ENCODE data around the gene TMEM59L.

Gene TMEM59L

DNA sequence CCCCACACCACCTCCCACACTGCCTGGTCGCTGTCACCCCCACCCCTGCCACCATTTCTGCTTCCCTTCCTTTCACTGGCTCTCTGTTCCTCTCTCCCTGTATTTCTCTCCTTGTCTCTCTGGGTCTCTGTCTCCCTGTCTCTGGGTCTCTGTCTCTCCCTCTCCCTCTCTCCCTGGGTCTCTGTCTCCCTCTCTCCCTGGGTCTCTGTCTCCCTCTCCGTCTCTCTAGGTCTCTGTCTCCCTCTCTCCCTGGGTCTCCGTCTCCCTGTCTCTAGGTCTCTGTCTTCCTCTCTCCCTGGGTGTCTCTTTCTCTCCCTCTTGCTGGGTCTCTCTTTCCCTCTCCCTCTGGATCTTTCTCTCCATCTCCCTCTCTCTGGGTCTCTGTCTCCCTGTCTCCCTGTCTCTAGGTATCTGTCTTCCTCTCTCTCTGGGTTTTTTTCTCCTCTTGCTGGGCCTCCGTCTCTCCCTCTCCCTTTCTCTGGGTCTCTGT lies 45.7 kb downstream of the TMEM59L start:
- no peak for DNase-seq (ENCODE audit: low read depth in 2 of 2)

DNA sequence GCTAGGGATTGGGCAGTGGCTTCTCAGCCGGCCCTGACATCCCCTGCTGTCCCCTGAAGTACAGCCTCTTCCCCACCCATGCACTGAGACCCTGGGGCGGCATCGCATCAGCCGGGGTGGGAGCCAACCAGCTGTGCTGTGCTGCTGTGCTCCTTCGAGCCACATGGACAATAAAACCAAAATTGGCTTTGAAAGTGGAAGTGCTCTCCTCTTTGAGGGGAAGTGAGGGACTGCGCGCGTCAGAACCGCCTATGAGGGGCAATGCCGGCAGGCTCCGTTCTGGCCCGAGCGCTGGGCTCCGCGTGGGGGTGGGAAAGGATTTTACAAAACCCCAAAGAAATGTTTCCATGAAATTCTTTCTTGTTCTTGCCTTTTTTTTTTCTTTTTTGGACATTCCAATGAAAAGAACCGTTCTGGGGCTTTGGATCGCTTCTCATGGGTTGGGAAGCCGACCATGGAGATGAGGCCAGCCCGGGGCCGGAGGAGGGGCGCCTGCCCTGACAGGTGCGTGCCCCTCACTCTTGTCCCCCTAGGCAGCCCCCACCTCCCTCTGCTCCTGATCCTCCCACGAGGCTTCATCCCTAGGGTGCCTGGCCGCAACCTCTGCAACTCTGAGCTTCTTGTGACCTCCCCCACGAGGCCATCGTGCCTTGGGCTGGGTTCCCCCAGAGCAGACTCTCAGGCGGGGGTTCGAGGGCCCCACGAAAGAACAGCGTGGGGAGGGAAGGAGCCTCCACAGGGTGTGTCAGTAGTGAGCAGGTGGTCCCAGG lies 46.8 kb downstream of the TMEM59L start:
- DNase-seq (ENCODE audit: low read depth in 2 of 2), result no peak

DNA sequence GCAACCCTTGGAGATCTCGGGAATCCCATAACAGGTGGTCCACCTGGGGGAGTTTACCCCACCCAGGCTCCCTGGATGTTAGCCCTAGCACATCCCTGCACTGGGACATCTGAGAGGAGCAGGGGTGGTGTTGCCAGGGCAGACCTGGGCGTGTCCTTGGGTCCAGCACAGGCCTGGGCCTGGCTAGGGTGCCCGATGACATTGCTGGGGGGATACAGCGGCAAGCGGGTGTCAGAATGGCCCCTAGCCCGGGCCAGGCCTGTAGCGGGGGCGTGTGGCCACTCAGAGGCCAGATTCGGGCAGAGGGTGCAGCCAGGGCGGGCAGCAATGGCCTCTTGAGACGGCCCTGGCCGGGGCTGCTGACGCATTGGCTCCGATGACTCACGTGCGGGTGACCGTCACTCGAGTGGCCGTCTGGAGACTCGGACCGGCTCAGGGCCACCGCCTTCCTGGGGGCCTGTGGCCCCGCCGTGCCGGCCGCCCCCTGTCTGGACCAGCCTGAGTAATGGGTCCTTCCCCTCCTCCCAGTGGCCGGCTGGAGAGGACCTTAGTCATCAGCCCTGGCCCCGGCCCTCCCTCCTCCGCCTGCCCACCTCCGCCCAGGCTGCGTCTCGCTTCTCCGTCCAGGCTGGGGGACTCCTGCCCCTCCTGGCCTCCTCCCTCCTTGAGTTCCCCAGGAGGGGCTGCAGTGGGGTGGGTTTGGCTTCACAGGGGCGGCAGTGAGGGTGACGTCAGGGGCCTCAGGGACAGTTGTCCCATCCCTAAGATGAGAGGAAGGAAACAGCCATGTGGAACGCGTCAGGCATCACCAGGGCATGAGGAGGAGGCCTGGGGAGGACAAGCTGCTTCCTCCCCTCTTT lies 47.6 kb downstream of the TMEM59L start:
- DNase-seq (ENCODE audit: low read depth in 2 of 2), result no peak

DNA sequence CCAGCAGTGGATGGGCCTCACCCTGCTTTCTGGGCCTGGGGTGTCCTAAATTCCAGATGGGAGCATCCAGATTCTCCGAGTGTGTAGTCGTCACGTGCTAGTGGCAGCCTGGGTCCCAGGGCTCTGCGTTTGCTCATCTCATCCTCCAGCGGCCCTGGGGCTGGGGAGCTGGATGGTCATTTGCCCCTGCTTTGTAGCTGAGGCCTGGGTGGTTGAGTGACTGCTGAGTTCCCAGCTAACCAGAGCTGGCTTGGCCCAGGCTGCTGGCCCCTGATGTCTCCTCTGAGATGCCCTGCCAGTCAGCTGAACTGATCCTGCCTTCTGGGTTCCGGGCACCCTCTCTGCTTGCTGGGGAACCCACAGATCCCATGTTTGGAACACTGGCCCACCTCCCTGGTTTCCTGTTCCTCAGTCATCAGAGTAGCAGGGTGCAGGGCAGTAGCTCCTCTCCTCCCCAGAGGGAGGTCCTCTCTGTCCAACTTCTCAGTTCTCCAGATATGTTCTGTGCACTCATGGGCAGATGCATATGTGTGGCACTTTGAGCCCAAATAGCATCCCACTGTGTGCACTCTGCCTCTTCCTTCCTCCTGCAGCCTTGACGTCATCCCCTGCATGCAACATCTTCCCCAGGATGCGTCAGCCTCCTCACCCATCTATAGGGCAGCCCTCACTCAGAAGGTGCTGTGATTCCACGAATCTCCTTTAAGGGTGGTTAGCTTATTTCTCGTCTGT lies 48.4 kb downstream of the TMEM59L start:
- DNase-seq (ENCODE audit: low read depth in 2 of 2), result no peak

DNA sequence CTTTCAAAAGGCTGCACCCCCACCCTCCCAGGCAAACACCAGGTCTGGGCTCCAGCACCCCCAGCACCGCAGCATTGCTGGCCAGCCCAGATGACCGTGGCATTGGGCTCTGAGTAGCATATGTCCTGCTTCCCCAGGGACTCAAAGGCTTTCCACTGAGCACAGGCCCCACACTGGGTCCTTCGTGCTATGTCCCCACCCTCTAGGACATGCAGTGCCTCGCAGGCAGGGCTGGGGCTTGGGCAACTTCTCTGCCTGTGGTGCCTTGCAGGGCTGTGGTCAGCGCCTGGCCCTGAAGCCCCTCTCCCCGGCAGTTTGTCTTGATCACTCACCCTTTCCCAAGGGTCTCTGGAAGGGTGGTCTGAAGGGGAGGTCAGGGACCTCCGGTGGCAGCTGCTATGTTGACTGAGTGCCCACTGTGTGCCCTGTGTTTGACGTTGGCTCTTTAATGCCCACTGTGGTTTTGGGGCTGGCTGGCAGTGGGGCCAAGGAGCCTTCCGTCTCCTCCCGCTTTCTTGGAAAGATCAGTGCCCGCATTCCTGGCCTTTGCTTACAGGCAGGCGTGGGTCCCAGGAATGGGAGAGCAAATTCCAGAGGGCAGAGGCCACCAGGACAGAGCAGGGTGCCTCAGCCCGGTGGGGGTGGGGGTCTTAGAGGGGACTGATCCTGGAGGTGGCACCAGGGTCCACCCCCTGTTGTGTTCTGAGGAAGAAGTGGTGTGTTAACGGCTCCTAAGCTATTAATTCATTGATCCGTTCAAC lies 50.5 kb downstream of the TMEM59L start:
- DNase-seq (ENCODE audit: low read depth in 2 of 2), result no peak

DNA sequence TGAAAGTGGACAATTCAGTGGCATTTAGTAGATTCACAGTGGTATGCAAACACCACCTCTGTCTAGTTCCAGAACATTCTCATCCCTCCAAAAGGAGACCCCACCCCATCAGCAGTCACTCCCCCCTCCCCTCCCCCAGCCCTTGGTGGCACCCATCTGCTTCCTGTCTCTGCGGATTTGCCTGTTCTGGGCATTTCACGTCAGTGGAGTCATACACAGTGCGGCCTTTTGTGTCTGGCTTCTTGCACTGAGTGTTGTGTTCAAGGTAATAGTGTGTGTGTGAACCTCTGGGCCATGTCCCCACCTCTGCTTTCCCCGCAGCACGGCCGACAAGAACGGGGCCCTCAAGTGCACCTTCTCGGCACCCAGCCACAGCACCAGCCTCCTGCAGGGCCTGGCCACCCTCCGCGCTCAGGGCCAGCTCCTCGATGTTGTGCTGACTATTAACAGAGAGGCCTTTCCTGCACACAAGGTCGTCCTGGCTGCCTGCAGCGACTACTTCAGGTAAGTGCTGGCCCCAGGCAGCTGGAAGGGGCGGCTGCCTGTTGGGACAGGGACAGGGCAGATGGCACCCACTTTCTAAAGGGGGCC lies 51.4 kb downstream of the TMEM59L start:
- DNase-seq (ENCODE audit: low read depth in 2 of 2), result no peak

DNA sequence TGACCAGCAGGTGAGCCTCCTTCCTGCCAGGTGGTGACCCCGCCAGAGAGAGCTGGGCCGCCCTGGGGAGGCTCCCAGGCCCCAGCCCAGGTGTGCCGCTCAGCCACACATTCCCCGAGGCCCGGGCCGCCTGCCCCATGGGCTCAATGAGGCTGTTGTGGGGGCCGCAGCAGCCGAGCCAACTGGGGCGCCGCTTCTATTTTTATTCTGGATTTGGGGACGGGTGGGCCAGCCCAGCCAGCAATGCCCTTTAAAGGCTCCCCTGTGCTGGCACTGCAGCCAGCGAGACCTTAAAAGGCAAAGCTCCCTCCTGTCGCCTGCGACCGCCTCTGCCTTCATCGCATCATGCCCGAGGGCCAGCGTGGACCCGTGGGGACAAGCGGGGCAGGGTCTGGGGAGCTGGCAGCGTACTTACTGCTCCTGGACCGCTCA lies 53.1 kb downstream of the TMEM59L start:
- no peak for DNase-seq (ENCODE audit: low read depth in 2 of 2)

DNA sequence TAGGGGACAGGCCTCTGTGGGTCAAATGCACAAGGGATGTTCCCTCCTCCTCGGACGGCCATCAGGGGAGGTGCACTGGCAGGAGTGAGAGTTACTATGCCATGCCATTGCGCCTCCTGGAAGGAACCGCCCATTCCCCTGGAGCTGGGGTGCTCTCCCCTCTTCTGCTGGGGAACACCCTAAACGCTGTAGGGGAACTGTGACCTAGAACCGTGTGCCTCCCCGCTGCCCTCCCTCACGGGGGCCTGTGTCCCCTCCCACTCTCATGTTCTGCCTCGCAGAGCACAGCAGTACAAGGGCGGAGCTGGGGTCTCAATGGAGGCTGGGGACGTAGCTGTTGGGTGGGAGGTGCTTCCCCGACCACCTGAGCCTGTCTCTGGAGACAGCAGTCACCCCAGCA lies 53.6 kb downstream of the TMEM59L start:
- no peak for DNase-seq (ENCODE audit: low read depth in 2 of 2)

DNA sequence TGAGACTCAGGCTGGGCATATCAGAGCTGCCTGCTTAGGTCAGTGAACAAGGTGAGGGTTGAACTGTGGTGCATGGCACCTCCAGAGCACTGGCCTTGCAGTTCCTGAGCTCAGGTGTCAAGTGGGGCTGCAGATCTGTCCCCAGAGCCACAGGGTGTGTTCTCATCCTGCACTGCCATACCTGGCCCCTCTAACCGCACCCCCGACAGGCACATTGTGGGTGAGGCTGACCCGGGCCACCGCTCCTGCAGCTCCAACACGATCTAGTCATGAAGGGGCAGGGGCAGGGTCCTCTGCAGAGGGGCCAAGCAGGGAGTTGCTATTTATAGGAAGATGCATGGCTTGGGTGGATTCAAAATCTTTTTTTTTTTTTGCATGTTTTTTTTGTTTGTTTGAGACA lies 54.1 kb downstream of the TMEM59L start:
- DNase-seq (ENCODE audit: low read depth in 2 of 2), result no peak

DNA sequence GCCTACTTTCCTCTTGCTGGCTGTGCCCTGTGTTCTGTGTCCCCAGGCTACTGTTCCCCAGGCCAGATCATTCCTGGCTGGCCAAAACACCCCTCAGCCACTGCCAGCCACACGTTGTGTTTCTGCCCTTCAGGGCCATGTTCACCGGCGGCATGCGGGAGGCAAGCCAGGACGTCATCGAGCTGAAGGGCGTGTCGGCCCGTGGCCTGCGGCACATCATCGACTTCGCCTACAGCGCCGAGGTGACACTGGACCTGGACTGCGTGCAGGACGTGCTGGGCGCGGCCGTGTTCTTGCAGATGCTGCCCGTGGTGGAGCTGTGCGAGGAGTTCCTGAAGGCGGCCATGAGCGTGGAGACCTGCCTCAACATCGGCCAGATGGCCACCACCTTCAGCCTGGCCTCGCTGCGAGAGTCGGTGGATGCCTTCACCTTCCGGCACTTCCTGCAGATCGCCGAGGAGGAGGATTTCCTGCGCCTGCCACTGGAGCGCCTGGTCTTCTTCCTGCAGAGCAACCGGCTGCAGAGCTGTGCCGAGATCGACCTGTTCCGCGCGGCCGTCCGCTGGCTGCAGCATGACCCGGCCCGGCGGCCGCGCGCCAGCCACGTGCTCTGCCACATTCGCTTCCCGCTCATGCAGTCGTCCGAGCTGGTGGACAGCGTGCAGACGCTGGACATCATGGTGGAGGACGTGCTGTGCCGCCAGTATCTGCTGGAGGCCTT lies 55.0 kb downstream of the TMEM59L start:
- DNase-seq (ENCODE audit: low read depth in 2 of 2), result no peak

DNA sequence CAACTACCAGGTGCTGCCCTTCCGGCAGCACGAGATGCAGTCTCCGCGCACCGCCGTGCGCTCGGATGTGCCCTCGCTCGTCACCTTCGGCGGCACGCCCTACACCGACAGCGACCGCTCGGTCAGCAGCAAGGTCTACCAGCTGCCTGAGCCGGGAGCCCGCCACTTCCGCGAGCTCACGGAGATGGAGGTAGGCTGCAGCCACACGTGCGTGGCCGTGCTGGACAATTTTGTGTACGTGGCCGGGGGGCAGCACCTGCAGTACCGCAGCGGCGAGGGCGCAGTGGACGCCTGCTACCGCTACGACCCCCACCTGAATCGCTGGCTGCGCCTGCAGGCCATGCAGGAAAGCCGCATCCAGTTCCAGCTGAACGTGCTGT lies 55.6 kb downstream of the TMEM59L start:
- no peak for DNase-seq (ENCODE audit: low read depth in 2 of 2)

DNA sequence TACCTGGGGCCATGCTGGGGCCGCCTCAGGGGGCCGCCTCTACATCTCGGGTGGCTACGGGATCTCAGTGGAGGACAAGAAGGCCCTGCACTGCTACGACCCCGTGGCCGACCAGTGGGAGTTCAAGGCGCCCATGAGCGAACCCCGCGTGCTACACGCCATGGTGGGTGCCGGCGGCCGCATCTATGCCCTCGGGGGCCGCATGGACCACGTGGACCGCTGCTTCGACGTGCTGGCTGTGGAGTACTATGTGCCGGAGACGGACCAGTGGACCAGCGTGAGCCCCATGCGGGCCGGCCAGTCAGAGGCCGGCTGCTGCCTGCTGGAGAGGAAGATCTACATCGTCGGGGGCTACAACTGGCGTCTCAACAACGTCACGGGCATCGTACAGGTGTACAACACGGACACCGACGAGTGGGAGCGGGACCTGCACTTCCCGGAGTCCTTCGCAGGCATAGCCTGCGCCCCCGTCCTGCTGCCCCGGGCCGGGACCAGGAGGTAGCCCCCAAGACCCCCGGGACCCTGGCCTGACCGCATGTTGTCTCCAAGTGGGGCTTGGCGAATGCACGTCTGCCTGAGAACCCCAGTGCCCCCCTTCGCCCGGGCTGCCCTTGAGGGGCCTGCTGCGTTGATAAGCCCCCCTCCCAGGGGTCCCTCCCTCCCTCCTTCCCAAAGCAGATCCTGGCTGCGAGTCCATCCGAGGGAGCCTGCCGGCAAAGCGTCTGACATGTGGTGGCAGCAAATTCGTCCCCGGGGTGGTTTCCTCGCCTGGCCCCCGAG lies 56.3 kb downstream of the TMEM59L start:
- DNase-seq (ENCODE audit: low read depth in 2 of 2), result no peak

DNA sequence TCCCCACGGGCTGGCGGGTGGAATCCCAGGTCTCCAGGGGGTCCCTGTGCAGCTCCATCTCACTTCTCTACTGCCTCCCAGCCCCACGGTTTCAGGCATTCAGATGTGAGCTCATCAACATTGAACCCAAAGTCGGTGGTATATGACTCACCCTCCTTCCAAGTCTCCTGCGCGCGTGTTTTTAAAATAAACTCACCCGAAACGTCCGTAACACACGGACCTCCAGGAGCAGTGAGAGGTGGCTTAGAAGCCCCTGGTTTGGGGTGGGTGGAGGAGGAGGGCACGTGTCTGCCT lies 56.8 kb downstream of the TMEM59L start:
- DNase-seq (ENCODE audit: low read depth in 2 of 2), result no peak

DNA sequence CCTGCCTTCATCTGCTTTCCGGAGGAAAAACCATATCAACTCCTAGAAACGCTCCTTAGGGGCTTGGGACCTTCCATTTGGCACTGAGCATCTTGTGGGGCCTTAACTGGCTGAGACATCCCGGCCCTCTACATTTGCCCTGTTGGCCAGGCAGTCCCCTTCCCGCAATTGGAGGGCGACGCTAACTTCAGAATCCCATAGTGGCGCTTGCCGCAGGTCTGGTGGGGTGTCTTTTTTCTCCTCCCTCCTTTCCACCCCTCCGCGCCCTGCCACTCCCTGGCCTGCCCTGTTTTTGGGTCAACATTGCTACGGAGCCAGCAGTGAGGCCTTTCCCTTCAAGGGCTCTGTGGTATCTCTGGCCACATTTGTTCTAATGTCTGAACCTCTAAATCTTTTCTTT lies 57.2 kb downstream of the TMEM59L start:
- DNase-seq (ENCODE audit: low read depth in 2 of 2), result no peak

DNA sequence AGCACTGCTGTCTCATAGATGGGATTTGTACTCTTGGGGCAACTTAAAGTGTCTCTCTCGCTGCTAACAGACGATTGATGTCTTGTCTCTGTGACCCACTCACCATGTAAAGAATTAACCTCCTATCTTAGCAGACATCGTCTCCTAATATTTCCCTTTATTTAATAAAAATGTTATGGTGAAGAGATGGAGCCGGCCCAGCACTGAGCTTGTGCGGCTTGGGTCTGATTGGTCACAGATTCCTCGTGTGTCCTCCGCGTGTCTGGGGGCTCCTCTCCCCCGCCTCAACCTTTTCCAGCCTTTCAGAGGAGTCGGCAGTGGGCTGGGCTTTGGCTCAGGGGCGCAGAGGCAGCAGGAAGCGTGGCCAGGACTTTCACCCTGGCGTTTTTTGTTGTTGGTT lies 57.6 kb downstream of the TMEM59L start:
- DNase-seq (ENCODE audit: low read depth in 2 of 2), result no peak

Measured in activated CD4-positive, alpha-beta T cell treated with anti-CD3 and anti-CD28 coated beads for 24 hours (primary cell).